Loucy (cell line): ENCODE measurements around the gene ARHGAP42.

Source experiments
- H2AFZ ChIP-seq: fragments of 200-600 bp; sonication (generic); 2 replicates; pipeline ENCODE4 v1.6.0; 2016; ENCODE audit warnings: antibody characterized with exemption, mild to moderate bottlenecking, low read length, moderate library complexity
- H3F3A ChIP-seq: fragments of 200-600 bp; 2 replicates; pipeline ENCODE4 v1.6.0; 2016; ENCODE audit warnings: antibody characterized with exemption, low read depth, mild to moderate bottlenecking
- H3K27me3 ChIP-seq: fragments of 200-600 bp; sonication (generic); 2 replicates; pipeline ENCODE4 v1.6.1; 2014; ENCODE audit warnings: low read length, mild to moderate bottlenecking; ENCODE audit not compliant: insufficient read depth, poor library complexity, severe bottlenecking
- H3K36me3 ChIP-seq: fragments of 200-600 bp; sonication (generic); 2 replicates; pipeline ENCODE4 v1.6.1; 2016; ENCODE audit warnings: low read length; ENCODE audit not compliant: insufficient read depth
- H3K4me1 ChIP-seq: fragments of 200-600 bp; sonication (generic); 2 replicates; pipeline ENCODE4 v1.5.1; 2014; ENCODE audit warnings: low read length, mild to moderate bottlenecking; ENCODE audit not compliant: insufficient read depth, poor library complexity, severe bottlenecking
- H3K4me2 ChIP-seq: fragments of 200-600 bp; sonication (generic); 2 replicates; pipeline ENCODE4 v1.6.0; 2014; ENCODE audit warnings: antibody characterized with exemption, low read length, low read depth, mild to moderate bottlenecking; ENCODE audit not compliant: poor library complexity, severe bottlenecking
- H3K4me3 ChIP-seq: fragments of 200-600 bp; sonication (generic); 2 replicates; pipeline ENCODE4 v1.5.1; 2014; ENCODE audit warnings: low read length, mild to moderate bottlenecking, mixed read lengths; ENCODE audit not compliant: poor library complexity, severe bottlenecking
- H3K79me2 ChIP-seq: fragments of 200-600 bp; sonication (generic); 2 replicates; pipeline ENCODE4 v1.6.1; 2014; ENCODE audit warnings: low read length; ENCODE audit not compliant: insufficient read depth
- H3K9ac ChIP-seq: fragments of 200-600 bp; sonication (generic); 2 replicates; pipeline ENCODE4 v1.6.0; 2014; ENCODE audit warnings: mild to moderate bottlenecking, low read depth, low read length, moderate library complexity; ENCODE audit not compliant: poor library complexity, severe bottlenecking
- H3K9me2 ChIP-seq: fragments of 200-600 bp; sonication (generic); replicated peaks from 2 replicates; pipeline ENCODE4 v1.6.1; 2016; ENCODE audit warnings: low read depth, low read length, mixed read lengths
- H3K9me3 ChIP-seq: fragments of 200-600 bp; sonication (generic); 2 replicates; pipeline ENCODE4 v1.6.1; 2014; ENCODE audit warnings: mild to moderate bottlenecking, antibody characterized with exemption, low read length, low read depth; ENCODE audit not compliant: insufficient read depth
- H4K20me1 ChIP-seq: fragments of 200-600 bp; sonication (generic); 2 replicates; pipeline ENCODE4 v1.6.0; 2014; ENCODE audit warnings: antibody characterized with exemption, low read length, mild to moderate bottlenecking; ENCODE audit not compliant: insufficient read depth, poor library complexity, severe bottlenecking
- EZH2phosphoT487 ChIP-seq: fragments of 200-600 bp; IDR thresholded peaks from 2 replicates; pipeline ENCODE4 v1.6.1; 2018; ENCODE audit warnings: antibody characterized with exemption, mild to moderate bottlenecking, moderate library complexity, borderline replicate concordance
- TF ChIP-seq, protein P1 (sequence below): fragments of 200-600 bp; sonication (generic); conservative IDR thresholded peaks from 2 replicates; pipeline ENCODE4 v1.5.1; 2014; ENCODE audit warnings: mild to moderate bottlenecking, antibody characterized with exemption, low read length

Gene ARHGAP42

DNA sequence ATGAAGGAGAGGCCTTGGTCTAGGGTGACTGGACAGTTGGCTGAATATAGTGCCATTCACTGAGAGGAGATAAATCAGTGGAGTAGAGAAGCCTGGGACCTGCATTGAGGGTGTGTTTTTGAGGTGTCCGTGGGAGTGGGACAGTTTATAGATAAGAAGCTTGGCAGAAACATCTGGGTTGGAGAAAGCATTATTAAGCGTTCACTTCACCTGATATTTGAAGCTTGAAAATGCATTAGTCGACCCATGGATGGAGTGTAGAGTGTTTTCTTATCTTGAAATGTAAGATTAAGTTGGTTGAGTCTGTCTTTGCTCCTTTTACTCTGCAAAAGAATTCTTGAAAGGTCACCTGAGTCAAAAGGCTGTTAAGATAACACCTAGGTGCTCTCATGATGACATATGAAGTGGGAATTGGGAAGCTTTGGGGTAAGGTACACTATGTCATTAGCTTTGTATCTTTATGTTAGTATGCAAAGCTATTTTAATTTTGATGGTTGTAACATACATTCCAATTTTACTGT is 160.7 kb downstream of the ARHGAP42 start:
- Histone ChIP-seq H3K4me1 (no peaks in the 10 kb centered on the region), H3K4me2 (no peak overlapping the region), H3K36me3 (no peaks in the 10 kb centered on the region), H4K20me1 (no peaks in the 10 kb centered on the region), H3K9me3 (no peaks in the 10 kb centered on the region), H2AFZ (no peak overlapping the region), H3K4me3 (no peak overlapping the region), H3K27me3 (no peaks in the 10 kb centered on the region), H3K9ac (no peak overlapping the region), H3K79me2 (no peaks in the 10 kb centered on the region), H3K9me2 (no peaks in the 10 kb centered on the region), H3F3A (no peaks in the 10 kb centered on the region)
- TF ChIP-seq, protein P1, sequence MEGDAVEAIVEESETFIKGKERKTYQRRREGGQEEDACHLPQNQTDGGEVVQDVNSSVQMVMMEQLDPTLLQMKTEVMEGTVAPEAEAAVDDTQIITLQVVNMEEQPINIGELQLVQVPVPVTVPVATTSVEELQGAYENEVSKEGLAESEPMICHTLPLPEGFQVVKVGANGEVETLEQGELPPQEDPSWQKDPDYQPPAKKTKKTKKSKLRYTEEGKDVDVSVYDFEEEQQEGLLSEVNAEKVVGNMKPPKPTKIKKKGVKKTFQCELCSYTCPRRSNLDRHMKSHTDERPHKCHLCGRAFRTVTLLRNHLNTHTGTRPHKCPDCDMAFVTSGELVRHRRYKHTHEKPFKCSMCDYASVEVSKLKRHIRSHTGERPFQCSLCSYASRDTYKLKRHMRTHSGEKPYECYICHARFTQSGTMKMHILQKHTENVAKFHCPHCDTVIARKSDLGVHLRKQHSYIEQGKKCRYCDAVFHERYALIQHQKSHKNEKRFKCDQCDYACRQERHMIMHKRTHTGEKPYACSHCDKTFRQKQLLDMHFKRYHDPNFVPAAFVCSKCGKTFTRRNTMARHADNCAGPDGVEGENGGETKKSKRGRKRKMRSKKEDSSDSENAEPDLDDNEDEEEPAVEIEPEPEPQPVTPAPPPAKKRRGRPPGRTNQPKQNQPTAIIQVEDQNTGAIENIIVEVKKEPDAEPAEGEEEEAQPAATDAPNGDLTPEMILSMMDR = no peak
- no peak for TF ChIP-seq EZH2phosphoT487

DNA sequence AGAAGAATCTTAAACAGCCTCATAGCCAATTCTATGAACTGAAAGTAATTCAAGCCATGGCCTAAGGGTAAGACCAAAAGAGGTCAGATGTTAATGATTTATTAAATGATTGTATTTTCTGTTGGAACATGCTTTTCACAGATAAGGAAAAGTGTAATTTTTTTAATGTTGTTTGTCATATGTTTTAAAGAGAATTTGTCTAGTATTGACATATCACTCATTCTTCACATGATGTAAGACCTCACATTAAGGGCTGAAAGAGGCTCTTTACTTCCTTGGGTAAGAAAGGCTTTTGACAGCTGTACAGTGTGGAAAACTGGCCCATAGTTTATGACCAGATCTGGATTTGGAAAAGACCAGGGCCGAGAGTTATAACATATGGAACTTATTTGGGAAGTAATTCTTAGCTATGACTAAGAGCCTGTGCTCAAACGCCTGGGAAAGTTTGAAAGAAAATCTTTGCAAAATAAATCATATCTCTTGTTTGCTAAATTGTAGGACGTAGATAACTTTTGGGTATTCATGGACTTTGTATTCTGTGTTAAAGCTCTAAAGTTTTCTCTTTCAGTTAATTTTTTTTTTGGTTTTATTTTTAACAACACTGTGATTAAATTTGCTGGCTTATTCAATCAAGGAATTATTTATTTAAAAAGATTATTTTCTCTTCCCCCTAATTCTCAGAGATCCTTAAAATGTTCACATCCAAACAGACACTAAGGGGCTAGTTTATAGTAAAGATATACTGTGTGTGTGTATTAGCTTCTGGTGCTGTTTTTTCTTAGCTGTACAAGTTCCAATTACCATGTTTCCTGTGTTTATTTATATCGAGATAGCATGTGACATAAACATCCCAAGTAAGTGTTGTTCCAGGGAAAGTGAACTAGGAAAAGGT is 162.2 kb downstream of the ARHGAP42 start:
- no peaks in the 10 kb centered on the region for H3K79me2 ChIP-seq
- no peak overlapping the region for H3K9ac ChIP-seq
- no peak overlapping the region for H2AFZ ChIP-seq
- no peak overlapping the region for H3K4me3 ChIP-seq
- no peaks in the 10 kb centered on the region for H3K27me3 ChIP-seq
- H3K4me1 ChIP-seq = no peaks in the 10 kb centered on the region
- H3K36me3 ChIP-seq = no peaks in the 10 kb centered on the region
- H3K9me3 ChIP-seq = no peaks in the 10 kb centered on the region
- no peaks in the 10 kb centered on the region for H3F3A ChIP-seq
- TF ChIP-seq, protein P1 = no peak
- no peak for TF ChIP-seq EZH2phosphoT487
- no peaks in the 10 kb centered on the region for H4K20me1 ChIP-seq
- H3K9me2 ChIP-seq = no peaks in the 10 kb centered on the region
- no peak overlapping the region for H3K4me2 ChIP-seq

DNA sequence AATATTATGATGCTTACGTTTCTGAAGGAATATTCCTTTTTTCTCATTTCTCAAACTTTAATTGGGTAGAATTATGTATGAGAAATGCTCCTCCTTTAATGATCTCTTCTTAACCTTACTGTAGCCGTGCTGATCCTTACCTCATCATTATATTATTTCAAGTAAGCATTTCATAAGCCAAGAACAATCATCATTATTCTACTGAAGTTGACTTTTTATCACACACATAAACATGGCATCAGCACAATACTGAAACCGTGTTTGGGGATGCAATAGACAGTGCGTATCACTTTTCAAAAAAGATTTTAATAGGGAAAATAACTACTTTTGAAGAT is 162.8 kb downstream of the ARHGAP42 start:
- Histone ChIP-seq H3K9me2 (no peaks in the 10 kb centered on the region), H4K20me1 (no peaks in the 10 kb centered on the region), H3K4me2 (no peak overlapping the region), H3K4me1 (no peaks in the 10 kb centered on the region), H3K9ac (no peak overlapping the region), H3K27me3 (no peaks in the 10 kb centered on the region), H3K9me3 (no peaks in the 10 kb centered on the region), H3K4me3 (no peak overlapping the region), H3F3A (no peaks in the 10 kb centered on the region), H3K79me2 (no peaks in the 10 kb centered on the region), H2AFZ (no peak overlapping the region), H3K36me3 (no peaks in the 10 kb centered on the region)
- TF ChIP-seq, protein P1 = no peak
- no peak for TF ChIP-seq EZH2phosphoT487
